Lung (tissue), 12 donors: Measurements from ENCODE around the gene MATN1. TPM values are rescaled to one million over a fixed set of nuclear protein-coding genes. Genes with fewer than 3 reads are reported as not detected.

Experiments
- ATAC-seq: fragments of 200-7000 bp; cut with Tn5 transposase; one replicate; pipeline ENCODE4 v1.9.1; 2020; ENCODE audit warnings: moderate number of reproducible peaks; ENCODE audit not compliant: insufficient read depth, low FRiP score
- DNase-seq, 3 donors: peaks; one replicate each; pipeline ENCODE4 v3.0.0-alpha.2; 2013 to 2017
- H3K27ac ChIP-seq, 2 donors: one replicate each; pipeline ENCODE4 v1.5.1; 2013; ENCODE audit warnings: mild to moderate bottlenecking in 2 of 2, moderate library complexity in 2 of 2, control low read depth in 1 of 2, inconsistent platforms in 1 of 2, low read depth in 1 of 2, low read length in 1 of 2
- H3K27me3 ChIP-seq, 3 donors: one replicate each; pipeline ENCODE4 v1.5.1; 2013; ENCODE audit warnings: low read length in 2 of 3; ENCODE audit not compliant: control insufficient read depth in 3 of 3, insufficient read depth in 3 of 3
- H3K36me3 ChIP-seq, 4 donors: one replicate each; pipeline ENCODE4 v1.5.1; 2013; ENCODE audit warnings: low read length in 4 of 4, mild to moderate bottlenecking in 1 of 4, moderate library complexity in 1 of 4; ENCODE audit not compliant: control insufficient read depth in 4 of 4, insufficient read depth in 4 of 4
- H3K4me1 ChIP-seq, 5 donors: one replicate each; pipeline ENCODE4 v1.5.1; 2013; ENCODE audit warnings: low read length in 5 of 5, mild to moderate bottlenecking in 2 of 5, moderate library complexity in 1 of 5; ENCODE audit not compliant: control insufficient read depth in 5 of 5, insufficient read depth in 5 of 5
- H3K4me3 ChIP-seq: one replicate; pipeline ENCODE4 v1.5.1; 2013; ENCODE audit warnings: mild to moderate bottlenecking, control low read depth, moderate library complexity
- H3K9ac ChIP-seq, 2 donors: one replicate each; pipeline ENCODE4 v1.5.1; 2013; ENCODE audit warnings: low read length in 2 of 2, control low read depth in 1 of 2; ENCODE audit not compliant: insufficient read depth in 1 of 2
- H3K9me3 ChIP-seq, 4 donors: one replicate each; pipeline ENCODE4 v1.5.1; 2013; ENCODE audit warnings: low read length in 3 of 4, mild to moderate bottlenecking in 1 of 4, moderate library complexity in 1 of 4; ENCODE audit not compliant: control insufficient read depth in 4 of 4, insufficient read depth in 3 of 4
- CTCF ChIP-seq: IDR thresholded peaks from 2 replicates; pipeline ENCODE4 v1.5.1; 2012; ENCODE audit warnings: mild to moderate bottlenecking; ENCODE audit errors: control extremely low read depth, extremely low read depth
- WGBS, 2 donors: extraction: QIAGEN DNeasy Blood & Tissue Kit; methylation state at CpG; one replicate each; pipeline ENCODE4 v1.1.7; 2013; 5-methylcytosine and 5-hydroxymethylcytosine counted together
- polyA plus RNA-seq, 2 donors: library from polyadenylated mRNA; stranded (reverse); fragments of 200-250 nt; gene quantifications; one replicate each; pipeline ENCODE4 v1.2.1, GENCODE V29; 2013
- total RNA-seq, 2 donors: library from RNA; depleted of rRNA in 1 of 2; stranded (reverse); fragments of >200 nt in 1 of 2; gene quantifications; one replicate each; pipeline ENCODE4 v1.2.1, GENCODE V29; 2014 to 2021
- donor health status: control.
- donor health status: control.
- donor health status: Bipolar disorder and iron deficiency.
- donor health status: healthy.
- donor health status: DM: yes; HTN: yes; CAD: no.

Gene MATN1
- total and polyA plus RNA-seq, 4 donors = 0.15 to 0.57 (median 0.17) TPM

- peaks cover 0 to 8% (median 0%) of the 10 kb centered on the region in 5 donors for H3K4me1 ChIP-seq
- peaks cover 0 to 22% (median 0%) of the 10 kb centered on the region in 4 donors for H3K36me3 ChIP-seq
- ATAC-seq (no peak), DNase-seq (no peak)
- no peak for TF ChIP-seq CTCF
- H3K27ac ChIP-seq = no peak overlapping the region
- no peak overlapping the region for H3K4me3 ChIP-seq
- WGBS, 2 donors = 91 to 93% methylated on average over 3 of the region's 3 CpGs
- H3K27me3 ChIP-seq = no peaks in the 10 kb centered on the region
- H3K9me3 ChIP-seq = peaks cover 0 to 2% (median 0%) of the 10 kb centered on the region in 4 donors
- no peak overlapping the region for H3K9ac ChIP-seq
These were observed 19.7 kb upstream of the MATN1 start for GRCh38 chr1:30742963-30743559.

DNA sequence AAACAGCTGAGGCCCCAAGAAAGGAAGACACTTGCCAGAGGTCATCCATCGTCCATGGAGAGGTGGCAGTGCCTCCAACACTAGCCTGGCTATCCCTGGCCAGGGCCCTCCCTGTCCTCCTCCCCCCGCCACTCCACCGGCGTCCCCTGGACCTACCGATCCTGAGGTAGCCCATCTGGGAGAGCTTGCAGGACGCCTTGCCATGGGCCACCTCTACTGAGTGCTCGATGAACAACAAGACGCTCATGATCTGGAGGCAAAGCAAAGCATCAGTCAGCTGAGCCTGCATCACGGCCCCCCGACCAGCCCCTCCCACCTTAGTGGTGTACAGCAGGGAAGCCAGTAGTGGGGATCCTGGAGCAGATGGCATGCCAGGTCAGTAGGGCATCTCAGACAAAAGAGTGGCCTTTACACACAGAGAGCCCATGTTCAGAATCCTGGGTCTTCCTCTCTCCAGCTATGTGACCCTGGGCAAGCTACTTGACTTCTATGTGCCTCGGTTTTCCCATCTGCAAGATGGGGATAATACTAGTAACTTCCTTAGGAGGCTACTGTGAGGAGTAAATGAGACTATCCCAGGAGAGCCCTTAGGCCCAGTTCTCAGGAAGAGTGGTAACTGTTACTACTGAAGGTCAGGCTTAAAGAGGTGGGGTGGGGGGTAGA is 19.0 kb upstream of the MATN1 start:
- no peaks in the 10 kb centered on the region for H3K27me3 ChIP-seq
- peaks cover 0 to 27% (median 0%) of the 10 kb centered on the region in 4 donors for H3K36me3 ChIP-seq
- H3K9ac ChIP-seq = no peak overlapping the region
- H3K4me3 ChIP-seq = no peak overlapping the region
- ATAC-seq (no peak), DNase-seq (no peak)
- peaks cover 0 to 2% (median 0%) of the 10 kb centered on the region in 4 donors for H3K9me3 ChIP-seq
- H3K4me1 ChIP-seq = peaks cover 0 to 8% (median 0%) of the 10 kb centered on the region in 5 donors
- WGBS, 2 donors = 87 to 92% methylated on average over 11 of the region's 11 CpGs
- H3K27ac ChIP-seq = no peak overlapping the region
- no peak for TF ChIP-seq CTCF

- Histone ChIP-seq H3K4me3 (no peak overlapping the region), H3K27ac (no peak overlapping the region), H3K9me3 (peaks cover 0 to 2% (median 0%) of the 10 kb centered on the region in 4 donors), H3K27me3 (no peaks in the 10 kb centered on the region), H3K36me3 (peaks cover 0 to 30% (median 0%) of the 10 kb centered on the region in 4 donors), H3K9ac (no peak overlapping the region), H3K4me1 (peaks cover 0 to 8% (median 0%) of the 10 kb centered on the region in 5 donors)
- DNase-seq = no peak
- WGBS, 2 donors = 44 to 61% methylated on average over 12 of the region's 12 CpGs
- no peak for ATAC-seq
- no peak for TF ChIP-seq CTCF
These were observed 18.0 kb upstream of the MATN1 start for GRCh38 chr1:30741239-30741894.
